ENCODE results near the gene EBP. TPM values are rescaled to one million over a fixed set of nuclear protein-coding genes. Genes with fewer than 3 reads are reported as not detected.
A peak's percentile ranks its signal among the peaks of the same experiment; 100 is the strongest.

EBP gene
- total and polyA plus RNA-seq, 10 donors: 25.1 to 62.3 (median 33.9) TPM

DNA sequence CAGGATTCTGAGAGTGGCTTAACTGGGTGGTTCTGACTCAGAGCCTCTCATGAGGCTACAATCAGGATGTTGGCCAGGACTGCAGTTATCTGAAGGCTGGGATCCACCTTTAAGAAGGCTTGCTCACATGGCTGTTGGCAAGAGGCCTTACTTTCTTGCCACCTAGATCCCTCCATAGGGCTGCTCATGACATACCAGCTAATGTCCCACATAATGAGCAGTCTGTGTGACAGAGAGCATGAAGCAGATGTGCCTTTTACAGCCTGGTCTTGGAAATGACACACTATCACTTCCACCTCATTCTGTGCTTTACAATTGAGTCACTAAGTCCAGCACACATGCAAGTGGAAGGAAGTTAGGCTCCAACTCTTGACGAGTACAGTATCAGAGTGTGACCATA is 48.4 kb downstream of the EBP start:
- peak overlapping the region in 1 of 8 donors; percentile 12 for H3K27ac ChIP-seq
- WGBS, 5 donors: 40 to 63% (median 54%) methylated on average over 1 of the region's 1 CpG; no CpG with 5 or more reads in 1 of the 5 donors
- H3K4me3 ChIP-seq: no peak overlapping the region
- no peaks in the 10 kb centered on the region for H3K9me3 ChIP-seq
- peaks cover 0 to under 1% (median 0%) of the 10 kb centered on the region in 6 donors for H3K4me1 ChIP-seq
- H3K27me3 ChIP-seq (replicated peaks in 1 of 7): no peaks in the 10 kb centered on the region
- peaks cover 0 to under 1% (median 0%) of the 10 kb centered on the region in 6 donors for H3K36me3 ChIP-seq
- TF ChIP-seq POLR2A (IDR thresholded peaks at IDR 0.05) (no peak), POLR2AphosphoS5 (IDR thresholded peaks at IDR 0.05) (peak in 1 of 3 donors; percentile 29)
- no peak for DNase-seq
- intact Hi-C loops (cut with DNase I; ENCODE audit: low total_unique reads): no loop called here

- H3K4me1 ChIP-seq: peaks cover 9 to 29% (median 20%) of the 10 kb centered on the region in 6 donors
- no peaks in the 10 kb centered on the region for H3K9me3 ChIP-seq
- intact Hi-C loops (cut with DNase I; ENCODE audit: low total_unique reads): no loop called here
- 28 to 61% (median 32%) methylated on average over 18 to 19 of the region's 19 CpGs for WGBS, 5 donors
- H3K27ac ChIP-seq: peak overlapping the region; percentile 91 to 100 (median 98)
- TF ChIP-seq, protein P1, sequence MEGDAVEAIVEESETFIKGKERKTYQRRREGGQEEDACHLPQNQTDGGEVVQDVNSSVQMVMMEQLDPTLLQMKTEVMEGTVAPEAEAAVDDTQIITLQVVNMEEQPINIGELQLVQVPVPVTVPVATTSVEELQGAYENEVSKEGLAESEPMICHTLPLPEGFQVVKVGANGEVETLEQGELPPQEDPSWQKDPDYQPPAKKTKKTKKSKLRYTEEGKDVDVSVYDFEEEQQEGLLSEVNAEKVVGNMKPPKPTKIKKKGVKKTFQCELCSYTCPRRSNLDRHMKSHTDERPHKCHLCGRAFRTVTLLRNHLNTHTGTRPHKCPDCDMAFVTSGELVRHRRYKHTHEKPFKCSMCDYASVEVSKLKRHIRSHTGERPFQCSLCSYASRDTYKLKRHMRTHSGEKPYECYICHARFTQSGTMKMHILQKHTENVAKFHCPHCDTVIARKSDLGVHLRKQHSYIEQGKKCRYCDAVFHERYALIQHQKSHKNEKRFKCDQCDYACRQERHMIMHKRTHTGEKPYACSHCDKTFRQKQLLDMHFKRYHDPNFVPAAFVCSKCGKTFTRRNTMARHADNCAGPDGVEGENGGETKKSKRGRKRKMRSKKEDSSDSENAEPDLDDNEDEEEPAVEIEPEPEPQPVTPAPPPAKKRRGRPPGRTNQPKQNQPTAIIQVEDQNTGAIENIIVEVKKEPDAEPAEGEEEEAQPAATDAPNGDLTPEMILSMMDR (IDR thresholded peaks at IDR 0.05 in 8 of 11, conservative IDR thresholded peaks at IDR 0.05 in 3 of 11): no peak
- TF ChIP-seq POLR2AphosphoS5 (IDR thresholded peaks at IDR 0.05): no peak
- no peak for TF ChIP-seq POLR2A (IDR thresholded peaks at IDR 0.05)
- H3K4me3 ChIP-seq: peak overlapping the region in 6 of 8 donors; percentile 54 to 72 (median 62)
- DNase-seq: peak; percentile 85
- H3K27me3 ChIP-seq (replicated peaks in 1 of 7): no peaks in the 10 kb centered on the region
- peaks cover 0 to 38% (median 34%) of the 10 kb centered on the region in 6 donors for H3K36me3 ChIP-seq
These were observed 52.2 kb downstream of the EBP start for GRCh38 chrX:48573690-48574269.

DNA sequence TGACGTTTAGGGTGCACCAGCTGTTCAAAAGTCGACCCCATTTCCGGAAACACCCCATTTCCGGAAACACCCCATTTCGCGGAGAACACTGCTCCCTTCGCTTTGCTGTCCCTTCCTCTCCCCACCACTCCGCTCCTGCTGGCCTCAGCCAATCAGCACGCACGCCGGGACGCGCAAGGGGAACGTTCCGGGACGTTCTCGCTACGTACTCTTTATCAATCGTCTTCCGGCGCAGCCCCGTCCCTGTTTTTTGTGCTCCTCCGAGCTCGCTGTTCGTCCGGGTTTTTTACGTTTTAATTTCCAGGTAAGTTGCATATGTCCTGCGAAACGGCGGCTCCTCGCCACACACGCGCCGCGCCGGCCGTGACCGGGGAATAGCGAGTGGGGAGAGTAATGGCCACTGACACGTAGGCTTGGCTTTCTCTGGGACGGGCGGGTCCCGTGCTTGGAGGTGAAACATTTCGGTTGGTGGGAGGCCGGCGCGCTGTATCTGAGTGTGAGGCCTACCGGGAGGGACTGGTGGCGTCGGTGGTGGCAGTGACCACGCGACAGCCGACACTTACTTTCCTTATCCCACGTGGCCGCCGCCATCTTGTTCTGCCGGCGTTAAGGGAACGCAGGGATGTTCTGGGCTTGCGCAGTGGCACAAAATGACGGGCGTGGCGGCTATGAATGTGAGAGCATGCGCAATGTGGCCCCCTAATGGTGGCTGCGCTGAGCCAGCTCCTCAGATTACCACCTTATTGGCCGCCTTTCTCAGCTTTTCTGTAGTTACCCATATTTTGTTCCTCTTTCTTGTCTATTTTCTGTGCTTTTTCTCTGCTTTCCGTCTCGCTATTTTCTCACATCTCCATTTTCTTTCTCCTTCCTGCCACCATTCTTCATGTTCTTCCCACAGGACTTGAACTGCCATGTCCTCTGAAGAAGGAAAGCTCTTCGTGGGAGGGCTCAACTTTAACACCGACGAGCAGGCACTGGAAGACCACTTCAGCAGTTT is 53.0 kb downstream of the EBP start, which contains the start of gene RBM3:
Gene RBM3, plus strand, starts transcription at position 215 of the 997 bp plus-strand sequence. Its CDS starts 697 bp downstream, at position 912.
- Histone ChIP-seq H3K27me3 (replicated peaks in 1 of 7) (no peaks in the 10 kb centered on the region), H3K36me3 (peaks cover 0 to 46% (median 42%) of the 10 kb centered on the region in 6 donors), H3K4me3 (peak within 1 kb of the TSS; percentile 29 to 72 (median 59)), H3K27ac (peak within 1 kb of the TSS; percentile 91 to 100 (median 98)), H3K4me1 (peaks cover 9 to 29% (median 20%) of the 10 kb centered on the region in 6 donors), H3K9me3 (no peaks in the 10 kb centered on the region)
- intact Hi-C loops (cut with DNase I; ENCODE audit: low total_unique reads): no loop called here
- WGBS, 5 donors: 0 to 53% (median 1%) methylated on average over 52 to 71 of the region's 71 CpGs
- TF ChIP-seq POLR2AphosphoS5 (IDR thresholded peaks at IDR 0.05): peak; percentile 96 to 99 (median 98)
- TF ChIP-seq, protein P1 (IDR thresholded peaks at IDR 0.05 in 8 of 11, conservative IDR thresholded peaks at IDR 0.05 in 3 of 11): peak in 9 of 11 experiments; percentile 11 to 65 (median 52)
- peak; percentile 61 to 88 (median 76) for TF ChIP-seq POLR2A (IDR thresholded peaks at IDR 0.05)
- DNase-seq: peak; percentile 97

- intact Hi-C loops (cut with DNase I; ENCODE audit: low total_unique reads): no loop called here
- H3K9me3 ChIP-seq: no peaks in the 10 kb centered on the region
- no peak for DNase-seq
These were observed 54.0 kb downstream of the EBP start for GRCh38 chrX:48575642-48576041.

More at GRCh38 chrX:48575642-48576041, 54.0 kb downstream of the EBP start:
- H3K4me1 ChIP-seq: peaks cover 9 to 29% (median 20%) of the 10 kb centered on the region in 6 donors
- no peaks in the 10 kb centered on the region for H3K27me3 ChIP-seq (replicated peaks in 1 of 7)
- 66 to 89% (median 82%) methylated on average over 6 to 13 of the region's 13 CpGs for WGBS, 5 donors
- no peak for TF ChIP-seq POLR2A (IDR thresholded peaks at IDR 0.05)
- TF ChIP-seq, protein P1 (IDR thresholded peaks at IDR 0.05 in 8 of 11, conservative IDR thresholded peaks at IDR 0.05 in 3 of 11): no peak
- TF ChIP-seq POLR2AphosphoS5 (IDR thresholded peaks at IDR 0.05): peak in 1 of 3 donors; percentile 27
- peak overlapping the region in 7 of 8 donors; percentile 97 to 100 (median 99) for H3K27ac ChIP-seq
- peak overlapping the region in 7 of 8 donors; percentile 54 to 72 (median 59) for H3K4me3 ChIP-seq
- H3K36me3 ChIP-seq: peaks cover 0 to 56% (median 42%) of the 10 kb centered on the region in 6 donors

Measured in spleen (tissue), 11 donors.